HepG2 (cell line): ENCODE results near the gene ABHD15. TPM values are rescaled to one million over a fixed set of nuclear protein-coding genes. Genes with fewer than 3 reads are reported as not detected.

Experiments
- CHD2 ChIP-seq: IDR thresholded peaks from 2 replicates; pipeline ENCODE4 v1.6.1; 2011; ENCODE audit warnings: low read depth, low read length, improper control_type of control experiment
- DMAP1 ChIP-seq: IDR thresholded peaks from 2 replicates; pipeline ENCODE4 v1.6.1; 2016
- DR1 ChIP-seq: sonication (generic); formaldehyde crosslinking; IDR thresholded peaks from 2 replicates; pipeline ENCODE4 v1.8.0; 2021; ENCODE audit warnings: mild to moderate bottlenecking, missing genetic modification reagents, inconsistent platforms
- ELF1 ChIP-seq: sonication (generic); formaldehyde crosslinking; IDR thresholded peaks from 2 replicates; pipeline ENCODE4 v1.4.0; 2020; ENCODE audit warnings: missing genetic modification reagents
- HNF4G ChIP-seq, 2 experiments: sonication (generic) in 1 of 2; formaldehyde crosslinking in 1 of 2; IDR thresholded peaks; 2 replicates each; pipeline versions ENCODE4 v1.4.0 to v1.6.1; 2011 to 2020; ENCODE audit warnings: borderline replicate concordance in 2 of 2, low read depth in 2 of 2, mild to moderate bottlenecking in 2 of 2, low read length in 1 of 2, missing genetic modification reagents in 1 of 2, moderate library complexity in 1 of 2
- HOXA9 ChIP-seq: sonication (generic); formaldehyde crosslinking; IDR thresholded peaks from 2 replicates; pipeline ENCODE4 v1.8.1; 2022; ENCODE audit warnings: missing genetic modification reagents, mild to moderate bottlenecking, moderate library complexity, borderline replicate concordance
- MTA1 ChIP-seq: sonication (generic); formaldehyde crosslinking; IDR thresholded peaks from 2 replicates; pipeline ENCODE4 v1.4.0; 2020; ENCODE audit warnings: missing genetic modification reagents, mild to moderate bottlenecking, borderline replicate concordance
- MZF1 ChIP-seq: sonication (generic); formaldehyde crosslinking; IDR thresholded peaks from 2 replicates; pipeline ENCODE4 v1.8.1; 2023; ENCODE audit warnings: mild to moderate bottlenecking, missing genetic modification reagents, borderline replicate concordance
- PHF20 ChIP-seq: sonication (generic); formaldehyde crosslinking; IDR thresholded peaks from 2 replicates; pipeline ENCODE4 v1.5.0; 2020; ENCODE audit warnings: mild to moderate bottlenecking, missing genetic modification reagents
- SETDB1 ChIP-seq: sonication (generic); formaldehyde crosslinking; IDR thresholded peaks from 2 replicates; pipeline ENCODE4 v1.5.1; 2020; ENCODE audit warnings: missing genetic modification reagents, mild to moderate bottlenecking, borderline replicate concordance
- SNAI1 ChIP-seq: sonication (generic); formaldehyde crosslinking; IDR thresholded peaks from 2 replicates; pipeline ENCODE4 v1.5.0; 2020; ENCODE audit warnings: mild to moderate bottlenecking, missing genetic modification reagents, borderline replicate concordance
- SP2 ChIP-seq: sonication (generic); formaldehyde crosslinking; IDR thresholded peaks from 2 replicates; pipeline ENCODE4 v1.5.1; 2020; ENCODE audit warnings: mild to moderate bottlenecking, missing genetic modification reagents
- SYNCRIP ChIP-seq: fragments of 200-400 bp; formaldehyde crosslinking; IDR thresholded peaks from 2 replicates; pipeline ENCODE4 v1.6.1; 2018; ENCODE audit warnings: mild to moderate bottlenecking, low read depth, low read length; ENCODE audit not compliant: insufficient read depth
- ZNF34 ChIP-seq: sonication (generic); formaldehyde crosslinking; IDR thresholded peaks from 2 replicates; pipeline ENCODE4 v1.4.0; 2020; ENCODE audit warnings: mild to moderate bottlenecking, missing genetic modification reagents, borderline replicate concordance
- ZNF343 ChIP-seq: sonication (generic); formaldehyde crosslinking; IDR thresholded peaks from 2 replicates; pipeline ENCODE4 v1.4.0; 2020; ENCODE audit warnings: mild to moderate bottlenecking, missing genetic modification reagents
- ZNF446 ChIP-seq: sonication (generic); formaldehyde crosslinking; IDR thresholded peaks from 2 replicates; pipeline ENCODE4 v1.5.0; 2020; ENCODE audit warnings: mild to moderate bottlenecking, missing genetic modification reagents
- ZNF563 ChIP-seq: sonication (generic); formaldehyde crosslinking; IDR thresholded peaks from 2 replicates; pipeline ENCODE4 v1.8.0; 2022; ENCODE audit warnings: mild to moderate bottlenecking, moderate library complexity, missing genetic modification reagents
- ZNF709 ChIP-seq: sonication (generic); formaldehyde crosslinking; IDR thresholded peaks from 2 replicates; pipeline ENCODE4 v1.5.0; 2020; ENCODE audit warnings: mild to moderate bottlenecking, missing genetic modification reagents
- ZNF710 ChIP-seq: sonication (generic); formaldehyde crosslinking; IDR thresholded peaks from 2 replicates; pipeline ENCODE4 v1.5.0; 2020; ENCODE audit warnings: mild to moderate bottlenecking, missing genetic modification reagents, borderline replicate concordance
- ZNF768 ChIP-seq: sonication (generic); formaldehyde crosslinking; IDR thresholded peaks from 2 replicates; pipeline ENCODE4 v1.4.0; 2020; ENCODE audit warnings: missing genetic modification reagents
- ZNF776 ChIP-seq: sonication (generic); formaldehyde crosslinking; IDR thresholded peaks from 2 replicates; pipeline ENCODE4 v1.4.0; 2020; ENCODE audit warnings: mild to moderate bottlenecking, missing genetic modification reagents
- ZNF792 ChIP-seq: IDR thresholded peaks from 2 replicates; pipeline ENCODE4 v1.6.1; 2016
- polyA plus RNA-seq, 8 experiments: library from polyadenylated mRNA; depleted of rRNA in 3 of 8; stranded (reverse) in 7 of 8; unstranded in 1 of 8; fragments of >200 nt; fragmentation: Illumina TruSeq in 4 of 8; extraction: Trizol in 4 of 8; gene quantifications; 2 replicates each; pipeline versions ENCODE4 v1.2.1 to v1.2.3, GENCODE V29; 2011 to 2016; ENCODE audit warnings: low read depth in 4 of 8, missing spikeins in 1 of 8, mixed read lengths in 1 of 8; ENCODE audit not compliant: insufficient read depth in 1 of 8
- total RNA-seq, 5 experiments: library from RNA; depleted of rRNA; stranded (reverse); fragments of >200 nt; fragmentation: Illumina TruSeq; extraction: Trizol; gene quantifications; 2 replicates each; pipeline ENCODE4 v1.2.3, GENCODE V29; 2016; ENCODE audit warnings: low read depth in 1 of 5
- TF ChIP-seq, protein P1 (sequence below): sonication (generic); formaldehyde crosslinking; IDR thresholded peaks from 2 replicates; pipeline ENCODE4 v1.8.0; 2022; ENCODE audit warnings: low read depth, missing genetic modification reagents
- TF ChIP-seq, protein P2 (sequence below), 2 experiments: sonication (generic) in 1 of 2; formaldehyde crosslinking in 1 of 2; IDR thresholded peaks; 2 replicates each; pipeline versions ENCODE4 v1.4.0 to v1.6.1; 2018 to 2020; ENCODE audit warnings: missing genetic modification reagents in 2 of 2, borderline replicate concordance in 1 of 2, low read depth in 1 of 2, mild to moderate bottlenecking in 1 of 2, missing biosample characterization in 1 of 2

The ABHD15 gene
- total and polyA plus RNA-seq, 2 of the 13 experiments (the other 11 are each of a cell fraction or from before 2014, with no cell fraction given), result 2.4 to 7.7 TPM

DNA sequence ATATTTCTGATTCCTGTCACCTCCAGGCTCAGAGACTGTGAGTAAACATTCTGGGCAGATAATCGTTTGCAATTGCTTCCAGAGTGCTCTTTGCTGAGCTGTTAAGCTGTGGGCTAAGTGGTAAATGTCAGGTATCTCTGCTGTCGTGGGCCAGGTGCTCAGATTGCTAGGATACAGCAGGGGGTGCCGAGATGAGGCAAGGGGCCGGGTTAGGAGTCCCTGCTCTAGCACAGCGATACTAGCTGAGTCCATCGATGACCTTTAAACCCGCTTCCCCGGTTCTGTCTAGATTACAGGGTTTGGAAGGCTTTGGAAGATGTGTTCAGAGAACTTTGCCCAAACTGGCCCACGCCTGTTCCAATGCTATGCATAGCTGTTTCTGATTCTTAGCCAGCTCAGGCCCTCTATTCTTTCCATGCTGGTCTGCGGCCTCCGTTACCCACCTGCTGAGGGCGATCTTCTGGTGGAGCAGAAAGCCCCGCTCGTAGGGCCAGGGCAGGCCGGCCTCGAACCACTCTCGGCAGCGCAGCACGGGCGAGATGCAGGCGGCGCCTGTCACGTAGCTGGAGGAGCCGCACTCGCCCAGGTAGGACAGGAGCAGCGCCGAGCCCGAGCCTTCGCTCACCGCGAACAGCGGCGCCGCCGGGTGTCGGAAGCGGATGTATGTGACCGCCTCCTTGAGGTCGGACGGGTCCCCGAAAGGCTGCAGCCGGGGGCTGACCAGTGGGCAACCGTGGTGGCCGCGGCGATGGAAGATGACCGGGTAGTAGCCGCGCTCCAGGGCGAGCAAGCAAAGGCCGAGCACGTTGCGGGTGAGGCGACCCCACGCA is 979 bp downstream of the ABHD15 start (continued):
- TF ChIP-seq ZNF34 (CRISPR knock-in tag), result no peak
- no peak for TF ChIP-seq HOXA9 (CRISPR knock-in tag)
- TF ChIP-seq SNAI1 (CRISPR knock-in tag), result peak; percentile 82; the same call in 1 of the 2 replicates
- no peak for TF ChIP-seq CHD2
- TF ChIP-seq ZNF563 (CRISPR knock-in tag), result peak; percentile 54; the same call in 1 of the 2 replicates
- peak; percentile 77 for TF ChIP-seq ZNF709 (CRISPR knock-in tag)
- no peak for TF ChIP-seq PHF20 (CRISPR knock-in tag)
- 0 out of 2 replicates have a peak, but pooled peaks have one; percentile 38 for TF ChIP-seq ZNF446 (CRISPR knock-in tag)
- no peak for TF ChIP-seq SP2 (CRISPR knock-in tag)
- TF ChIP-seq DMAP1, result 0 out of 2 replicates have a peak, but pooled peaks have one; percentile 58
- 0 out of 2 replicates have a peak, but pooled peaks have one; percentile 55 for TF ChIP-seq ZNF343 (CRISPR knock-in tag)
- 0 out of 2 replicates have a peak, but pooled peaks have one; percentile 12 for TF ChIP-seq ZNF768
- TF ChIP-seq DR1 (CRISPR knock-in tag), result peak; percentile 42; the same call in 1 of the 2 replicates
- peak; percentile 26; the same call in 1 of the 2 replicates for TF ChIP-seq HNF4G (IDR thresholded peaks at IDR 0.05; ENCODE audit: borderline replicate concordance, low read depth, low read length)
- TF ChIP-seq HNF4G (CRISPR knock-in tag; IDR thresholded peaks at IDR 0.05; ENCODE audit: borderline replicate concordance, low read depth), result no peak
- TF ChIP-seq ZNF792, result 0 out of 2 replicates have a peak, but pooled peaks have one; percentile 10
- TF ChIP-seq MZF1 (CRISPR knock-in tag), result no peak
- TF ChIP-seq, protein P1, sequence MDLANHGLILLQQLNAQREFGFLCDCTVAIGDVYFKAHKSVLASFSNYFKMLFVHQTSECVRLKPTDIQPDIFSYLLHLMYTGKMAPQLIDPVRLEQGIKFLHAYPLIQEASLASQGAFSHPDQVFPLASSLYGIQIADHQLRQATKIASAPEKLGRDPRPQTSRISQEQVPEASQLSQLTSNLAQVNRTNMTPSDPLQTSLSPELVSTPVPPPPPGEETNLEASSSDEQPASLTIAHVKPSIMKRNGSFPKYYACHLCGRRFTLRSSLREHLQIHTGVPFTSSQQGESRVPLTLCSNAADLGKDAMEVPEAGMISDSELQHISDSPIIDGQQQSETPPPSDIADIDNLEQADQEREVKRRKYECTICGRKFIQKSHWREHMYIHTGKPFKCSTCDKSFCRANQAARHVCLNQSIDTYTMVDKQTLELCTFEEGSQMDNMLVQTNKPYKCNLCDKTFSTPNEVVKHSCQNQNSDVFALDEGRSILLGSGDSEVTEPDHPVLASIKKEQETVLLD, result no peak
- TF ChIP-seq ZNF710 (CRISPR knock-in tag), result peak; percentile 65; the same call in 1 of the 2 replicates
- no peak for TF ChIP-seq SETDB1 (CRISPR knock-in tag)
- 0 out of 2 replicates have a peak, but pooled peaks have one; percentile 19 for TF ChIP-seq ELF1 (CRISPR knock-in tag)
- TF ChIP-seq ZNF776 (CRISPR knock-in tag), result peak; percentile 48; the same call in 1 of the 2 replicates
- TF ChIP-seq MTA1 (CRISPR knock-in tag), result peak; percentile 25; the same call in 1 of the 2 replicates
- TF ChIP-seq, protein P2, sequence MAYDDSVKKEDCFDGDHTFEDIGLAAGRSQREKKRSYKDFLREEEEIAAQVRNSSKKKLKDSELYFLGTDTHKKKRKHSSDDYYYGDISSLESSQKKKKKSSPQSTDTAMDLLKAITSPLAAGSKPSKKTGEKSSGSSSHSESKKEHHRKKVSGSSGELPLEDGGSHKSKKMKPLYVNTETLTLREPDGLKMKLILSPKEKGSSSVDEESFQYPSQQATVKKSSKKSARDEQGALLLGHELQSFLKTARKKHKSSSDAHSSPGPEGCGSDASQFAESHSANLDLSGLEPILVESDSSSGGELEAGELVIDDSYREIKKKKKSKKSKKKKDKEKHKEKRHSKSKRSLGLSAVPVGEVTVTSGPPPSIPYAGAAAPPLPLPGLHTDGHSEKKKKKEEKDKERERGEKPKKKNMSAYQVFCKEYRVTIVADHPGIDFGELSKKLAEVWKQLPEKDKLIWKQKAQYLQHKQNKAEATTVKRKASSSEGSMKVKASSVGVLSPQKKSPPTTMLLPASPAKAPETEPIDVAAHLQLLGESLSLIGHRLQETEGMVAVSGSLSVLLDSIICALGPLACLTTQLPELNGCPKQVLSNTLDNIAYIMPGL (CRISPR knock-in tag; IDR thresholded peaks at IDR 0.05; ENCODE audit: borderline replicate concordance in 1 of 2, low read depth in 1 of 2), result peak; percentile 73 to 82; a peak in 2 of 4 replicates
- no peak for TF ChIP-seq SYNCRIP
